Caco-2 (cell line): ENCODE results near the gene KIRREL3. TPM values are rescaled to one million over a fixed set of nuclear protein-coding genes. Genes with fewer than 3 reads are reported as not detected.

ENCODE experiments used
- BruUV-seq: library from RNA; stranded (reverse); fragments of 400-500 nt; replicated peaks from 2 replicates; lab custom pipeline; 2021; lab: Mats Ljungman, UMichigan
- CTCF ChIA-PET: fragments of 300-600 bp; sonication (Branson Sonifier 250); formaldehyde crosslinking; loops from one replicate; lab custom pipeline; 2022; ENCODE audit warnings: antibody characterized with exemption; lab: Charles Lee
- POLR2A ChIA-PET: fragments of 300-600 bp; sonication (Branson Sonifier 250); formaldehyde crosslinking; loops from one replicate; lab custom pipeline; 2022; ENCODE audit warnings: antibody characterized with exemption; lab: Charles Lee
- DNase-seq, 2 experiments: peaks; one replicate each; pipeline versions ENCODE4 v3.0.0 to v3.0.0-alpha.2; 2020 to 2022
- H3K27me3 ChIP-seq: replicated peaks from 2 replicates; pipeline ENCODE4 v1.6.0; 2011; ENCODE audit warnings: low read length; ENCODE audit not compliant: control insufficient read depth, insufficient read depth
- H3K36me3 ChIP-seq: 2 replicates; pipeline ENCODE4 v1.5.1; 2011; ENCODE audit warnings: low read length; ENCODE audit not compliant: control insufficient read depth, insufficient read depth
- H3K4me1 ChIP-seq: fragments of 250-450 bp; sonication (Bioruptor Pico); 2 replicates; pipeline ENCODE4 v1.5.1; 2020; ENCODE audit warnings: mild to moderate bottlenecking
- H3K4me3 ChIP-seq: 2 replicates; pipeline ENCODE4 v1.5.1; 2011; ENCODE audit warnings: low read depth, mild to moderate bottlenecking, control low read depth, low read length
- H3K9me3 ChIP-seq: fragments of 250-450 bp; sonication (Bioruptor Pico); 2 replicates; pipeline ENCODE4 v1.5.1; 2020; ENCODE audit warnings: mild to moderate bottlenecking, moderate library complexity
- H3K27ac Mint-ChIP-seq: one replicate; pipeline ENCODE4 v1.8.0; 2022; ENCODE audit warnings: mixed read lengths; ENCODE audit not compliant: unreplicated experiment
- H3K27me3 Mint-ChIP-seq: one replicate; pipeline ENCODE4 v1.8.0; 2022; ENCODE audit warnings: mixed read lengths; ENCODE audit not compliant: insufficient read depth, unreplicated experiment
- H3K36me3 Mint-ChIP-seq: one replicate; pipeline ENCODE4 v1.8.0; 2022; ENCODE audit warnings: mild to moderate bottlenecking, mixed read lengths; ENCODE audit not compliant: insufficient read depth, unreplicated experiment
- H3K4me1 Mint-ChIP-seq: one replicate; pipeline ENCODE4 v1.8.0; 2022; ENCODE audit warnings: low read depth, mixed read lengths; ENCODE audit not compliant: unreplicated experiment
- H3K4me3 Mint-ChIP-seq: one replicate; pipeline ENCODE4 v1.8.0; 2022; ENCODE audit warnings: mild to moderate bottlenecking, moderate library complexity, mixed read lengths; ENCODE audit not compliant: unreplicated experiment
- H3K9me3 Mint-ChIP-seq: one replicate; pipeline ENCODE4 v1.8.0; 2022; ENCODE audit warnings: mixed read lengths; ENCODE audit not compliant: unreplicated experiment
- CTCF ChIP-seq, 2 experiments: fragments of 200-600 bp in 1 of 2; IDR thresholded peaks; 1 replicate in 1 of 2; 2 replicates in 1 of 2; pipeline versions ENCODE4 v1.5.1 to v1.8.0; 2011 to 2022; ENCODE audit warnings: antibody characterized with exemption in 1 of 2, control low read depth in 1 of 2, inconsistent platforms in 1 of 2, low read depth in 1 of 2, low read length in 1 of 2, mild to moderate bottlenecking in 1 of 2, moderate library complexity in 1 of 2; ENCODE audit not compliant: insufficient read depth in 1 of 2, severe bottlenecking in 1 of 2, unreplicated experiment in 1 of 2
- intact Hi-C: fragments of 100-400 bp; cut with micrococcal nuclease; formaldehyde crosslinking; loops from one replicate; pipeline ENCODE4 v1.10.0; 2022; ENCODE audit not compliant: unreplicated experiment
- total RNA-seq: library from RNA; stranded (reverse); gene quantifications from 2 replicates; pipeline ENCODE4 v1.2.3, GENCODE V29; 2022

Gene KIRREL3
- total RNA-seq, 1 experiment from 2014 or later, result not detected

DNA sequence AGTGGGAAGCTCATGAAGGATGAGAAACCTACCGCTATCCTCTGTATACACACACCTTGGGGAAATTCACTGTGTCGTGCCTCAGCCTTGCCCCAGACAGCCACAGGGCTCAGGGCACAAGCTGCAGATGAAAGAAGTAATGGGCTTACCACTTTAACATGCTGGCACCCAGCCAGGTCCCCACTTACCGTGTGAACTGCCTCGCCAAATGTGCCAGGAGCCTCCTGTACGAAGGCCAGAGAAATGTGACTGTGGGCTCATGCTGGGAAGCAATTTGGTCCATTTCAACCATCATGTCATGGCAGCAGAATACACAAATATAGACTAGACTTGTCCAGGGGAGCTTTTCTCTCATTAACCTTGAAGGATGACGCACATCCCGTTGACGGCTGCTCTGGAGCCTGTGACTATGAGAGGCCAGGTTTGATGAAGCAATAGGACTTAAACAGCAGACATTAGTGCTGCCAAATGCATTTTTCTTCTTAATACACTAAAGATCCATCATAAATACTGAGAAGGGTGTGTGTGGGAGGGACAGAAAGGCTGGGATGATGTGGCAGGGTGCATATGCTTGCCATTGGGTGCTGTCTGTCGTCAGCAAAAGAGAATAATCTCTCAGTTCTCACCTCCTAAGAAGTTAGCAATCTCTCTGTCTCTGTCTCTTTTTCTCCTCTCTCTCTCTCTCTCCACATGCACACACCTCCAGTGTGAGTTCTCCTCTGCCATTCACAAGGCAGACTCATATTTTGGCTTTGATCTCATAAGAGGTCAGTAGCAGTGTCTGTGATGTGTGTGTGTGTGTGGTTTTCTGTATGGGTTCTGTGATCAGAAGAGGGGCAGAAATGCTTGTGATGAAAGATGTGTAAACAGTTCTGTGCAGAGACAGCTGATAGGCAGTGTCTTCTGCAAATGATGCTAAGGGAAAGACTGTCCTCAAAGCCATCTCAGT is 142.4 kb downstream of the KIRREL3 start:
- Histone ChIP-seq H3K4me3 (no peak overlapping the region), H3K36me3 (no peaks in the 10 kb centered on the region), H3K9me3 (no peaks in the 10 kb centered on the region), H3K27me3 (peaks cover 1% of the 10 kb centered on the region; the same call in 1 of the 2 replicates), H3K4me1 (no peaks in the 10 kb centered on the region)
- Mint-ChIP-seq H3K27ac (no peak overlapping the region), H3K4me3 (no peak overlapping the region), H3K9me3 (no peaks in the 10 kb centered on the region), H3K36me3 (no peaks in the 10 kb centered on the region), H3K27me3 (peaks cover 8% of the 10 kb centered on the region), H3K4me1 (no peaks in the 10 kb centered on the region)
- no peak for TF ChIP-seq CTCF (IDR thresholded peaks at IDR 0.05; ENCODE audit: insufficient read depth in 1 of 2, low read depth in 1 of 2, low read length in 1 of 2, severe bottlenecking in 1 of 2, unreplicated experiment in 1 of 2)
- POLR2A ChIA-PET, result no interaction called here
- DNase-seq, result no peak
- BruUV-seq, result no TSS peak
- intact Hi-C loops, result no loop called here
- CTCF ChIA-PET, result no interaction called here

DNA sequence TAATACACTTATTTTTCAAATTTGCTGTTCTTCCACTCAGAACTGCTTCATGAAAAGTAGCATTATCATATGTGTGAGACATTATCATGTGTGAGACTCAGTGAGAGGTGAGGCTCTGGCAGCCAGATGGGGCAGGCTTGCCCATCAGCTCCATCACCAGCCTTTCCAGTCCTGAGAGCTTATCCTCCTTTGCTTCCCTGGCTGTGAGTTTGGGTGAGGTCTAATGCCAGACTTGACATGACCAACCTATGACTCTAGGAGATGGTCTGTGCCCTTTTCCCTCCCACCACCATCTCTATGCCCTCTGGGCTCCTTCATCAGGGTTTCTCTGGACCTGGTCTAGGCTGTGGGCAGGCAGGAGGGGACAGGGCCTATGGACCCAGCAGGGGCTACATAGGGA is 145.0 kb downstream of the KIRREL3 start:
- no peaks in the 10 kb centered on the region for H3K4me1 Mint-ChIP-seq
- ChIA-PET CTCF (no interaction called here), POLR2A (no interaction called here)
- no peak overlapping the region for H3K4me3 Mint-ChIP-seq
- Histone ChIP-seq H3K36me3 (no peaks in the 10 kb centered on the region), H3K4me1 (no peaks in the 10 kb centered on the region), H3K9me3 (no peaks in the 10 kb centered on the region), H3K4me3 (no peak overlapping the region), H3K27me3 (peaks cover 1% of the 10 kb centered on the region; the same call in 1 of the 2 replicates)
- intact Hi-C loops, result no loop called here
- H3K9me3 Mint-ChIP-seq, result no peaks in the 10 kb centered on the region
- peaks cover 6% of the 10 kb centered on the region for H3K27me3 Mint-ChIP-seq
- no peak for TF ChIP-seq CTCF (IDR thresholded peaks at IDR 0.05; ENCODE audit: insufficient read depth in 1 of 2, low read depth in 1 of 2, low read length in 1 of 2, severe bottlenecking in 1 of 2, unreplicated experiment in 1 of 2)
- H3K36me3 Mint-ChIP-seq, result no peaks in the 10 kb centered on the region
- H3K27ac Mint-ChIP-seq, result no peak overlapping the region
- DNase-seq, result no peak
- no TSS peak for BruUV-seq

DNA sequence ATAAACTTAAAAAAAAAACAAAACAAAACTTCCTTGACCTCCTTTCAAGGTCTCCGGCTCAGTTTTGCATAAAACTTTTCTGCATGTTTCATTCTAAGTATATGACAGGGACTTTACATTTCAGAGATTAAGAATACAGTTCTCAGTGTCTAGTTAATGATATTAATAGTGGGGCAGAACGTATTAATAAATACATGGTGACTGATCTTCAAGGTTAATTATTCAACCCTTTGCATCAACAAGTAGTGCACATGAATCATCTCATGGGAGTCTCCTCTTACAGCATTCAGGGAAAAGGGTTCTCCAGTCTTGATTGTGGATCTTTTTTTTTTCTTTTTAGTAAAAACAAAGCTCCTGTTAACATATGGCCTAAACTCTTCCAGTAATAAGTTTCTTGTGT is 146.8 kb downstream of the KIRREL3 start:
- ChIA-PET POLR2A (no interaction called here), CTCF (no interaction called here)
- no peak for DNase-seq
- H3K9me3 ChIP-seq, result no peaks in the 10 kb centered on the region
- H3K4me1 ChIP-seq, result no peaks in the 10 kb centered on the region
- Mint-ChIP-seq H3K4me3 (no peak overlapping the region), H3K27ac (no peak overlapping the region), H3K27me3 (peaks cover 4% of the 10 kb centered on the region), H3K36me3 (no peaks in the 10 kb centered on the region), H3K9me3 (no peaks in the 10 kb centered on the region), H3K4me1 (no peaks in the 10 kb centered on the region)
- intact Hi-C loops, result no loop called here
- no peaks in the 10 kb centered on the region for H3K36me3 ChIP-seq
- no TSS peak for BruUV-seq
- no peak for TF ChIP-seq CTCF (IDR thresholded peaks at IDR 0.05; ENCODE audit: insufficient read depth in 1 of 2, low read depth in 1 of 2, low read length in 1 of 2, severe bottlenecking in 1 of 2, unreplicated experiment in 1 of 2)
- peaks cover 1% of the 10 kb centered on the region; the same call in 1 of the 2 replicates for H3K27me3 ChIP-seq
- H3K4me3 ChIP-seq, result no peak overlapping the region
